ENCODE results near the gene GPATCH11.

Gene GPATCH11

GRCh38 chr2:37146062-37146461, 61.7 kb downstream of the GPATCH11 start:
- CTCF ChIA-PET: interaction anchor here (0.7 kb wide), 1 partner anchor 862 kb away, joined by 5 read pairs; no protein-coding TSS in a partner anchor
- POLR2A ChIA-PET: no interaction called here
- TF ChIP-seq HDGF (IDR thresholded peaks at IDR 0.05; ENCODE audit: borderline replicate concordance) (no peak), SP1 (IDR thresholded peaks at IDR 0.05) (no peak), FOXM1 (IDR thresholded peaks at IDR 0.05; ENCODE audit: borderline replicate concordance) (no peak), CTBP1 (IDR thresholded peaks at IDR 0.05; ENCODE audit: borderline replicate concordance) (no peak), TARDBP (IDR thresholded peaks at IDR 0.05) (no peak), ELF4 (IDR thresholded peaks at IDR 0.05) (no peak), LEF1 (IDR thresholded peaks at IDR 0.05; ENCODE audit: borderline replicate concordance) (no peak), SUZ12 (IDR thresholded peaks at IDR 0.05) (no peak), L3MBTL2 (conservative IDR thresholded peaks at IDR 0.05) (no peak)
- no peak for DNase-seq (ENCODE audit: extremely low spot score)

GRCh38 chr2:37148325-37148724, 64.0 kb downstream of the GPATCH11 start:
- no peak for DNase-seq (ENCODE audit: extremely low spot score)
- TF ChIP-seq FOXM1 (IDR thresholded peaks at IDR 0.05; ENCODE audit: borderline replicate concordance) (no peak), ARNT (IDR thresholded peaks at IDR 0.05) (no peak), PKNOX1 (IDR thresholded peaks at IDR 0.05) (no peak), HDGF (IDR thresholded peaks at IDR 0.05; ENCODE audit: borderline replicate concordance) (no peak), SUZ12 (IDR thresholded peaks at IDR 0.05) (no peak), LEF1 (IDR thresholded peaks at IDR 0.05; ENCODE audit: borderline replicate concordance) (no peak), ZNF384 (IDR thresholded peaks at IDR 0.05) (no peak), L3MBTL2 (conservative IDR thresholded peaks at IDR 0.05) (no peak), FOXK2 (IDR thresholded peaks at IDR 0.05) (no peak), BHLHE40 (IDR thresholded peaks at IDR 0.05; ENCODE audit: borderline replicate concordance) (no peak), NFRKB (IDR thresholded peaks at IDR 0.05) (no peak), CTBP1 (IDR thresholded peaks at IDR 0.05; ENCODE audit: borderline replicate concordance) (no peak), SP1 (IDR thresholded peaks at IDR 0.05) (no peak)
- POLR2A ChIA-PET: no interaction called here
- CTCF ChIA-PET: no interaction called here
